OCI-LY1 (cell line): Measurements from ENCODE around the gene SMKR1.
"Not testable (repeated sequence)": the region's sequence is repeated elsewhere in the genome, so short reads cannot be mapped to it uniquely, and the experiment has no call there.

Experiments used
- H2AFZ ChIP-seq: fragments of 200-600 bp; sonication (generic), shearing (Covaris generic); 2 replicates; pipeline ENCODE4 v1.6.0; 2014; ENCODE audit warnings: antibody characterized with exemption, mild to moderate bottlenecking, low read length
- H3F3A ChIP-seq: fragments of 200-600 bp; sonication (generic), shearing (Covaris generic); 2 replicates; pipeline ENCODE4 v1.6.0; 2014; ENCODE audit warnings: mild to moderate bottlenecking, antibody characterized with exemption, low read length, moderate library complexity; ENCODE audit not compliant: insufficient read depth
- H3K27ac ChIP-seq: fragments of 200-600 bp; sonication (generic); 2 replicates; pipeline ENCODE4 v1.5.1; 2014; ENCODE audit warnings: low read length, mixed run types, mild to moderate bottlenecking, low read depth; ENCODE audit not compliant: poor library complexity, severe bottlenecking
- H3K27me3 ChIP-seq: fragments of 200-600 bp; sonication (generic); 2 replicates; pipeline ENCODE4 v1.6.0; 2014; ENCODE audit warnings: antibody characterized with exemption, mild to moderate bottlenecking, low read length, moderate library complexity; ENCODE audit not compliant: insufficient read depth
- H3K36me3 ChIP-seq: fragments of 200-600 bp; sonication (generic); 2 replicates; pipeline ENCODE4 v1.6.1; 2014; ENCODE audit warnings: mild to moderate bottlenecking, antibody characterized with exemption, low read length, moderate library complexity, mixed read lengths; ENCODE audit not compliant: insufficient read depth
- H3K4me1 ChIP-seq: fragments of 200-600 bp; sonication (generic); 2 replicates; pipeline ENCODE4 v1.5.1; 2014; ENCODE audit warnings: mild to moderate bottlenecking, low read length, moderate library complexity; ENCODE audit not compliant: insufficient read depth, severe bottlenecking
- H3K4me2 ChIP-seq: fragments of 200-600 bp; sonication (generic), shearing (Covaris generic); 2 replicates; pipeline ENCODE4 v1.6.1; 2014; ENCODE audit warnings: low read length
- H3K4me3 ChIP-seq: fragments of 200-600 bp; sonication (generic); 2 replicates; pipeline ENCODE4 v1.5.1; 2014; ENCODE audit warnings: low read length, low read depth, mild to moderate bottlenecking, mixed read lengths; ENCODE audit not compliant: poor library complexity, severe bottlenecking
- H3K79me2 ChIP-seq: fragments of 200-600 bp; shearing (Covaris generic); 2 replicates; pipeline ENCODE4 v1.6.1; 2016; ENCODE audit warnings: mixed run types, low read length, mixed read lengths; ENCODE audit not compliant: insufficient read depth
- H3K9ac ChIP-seq: fragments of 200-600 bp; sonication (generic), shearing (Covaris generic); 2 replicates; pipeline ENCODE4 v1.6.1; 2014; ENCODE audit warnings: mild to moderate bottlenecking, low read length, mixed read lengths
- H3K9me2 ChIP-seq: fragments of 200-600 bp; sonication (generic), shearing (Covaris generic); 2 replicates; pipeline ENCODE4 v1.6.1; 2014; ENCODE audit warnings: low read depth, mild to moderate bottlenecking, low read length, mixed read lengths
- H3K9me3 ChIP-seq: fragments of 200-600 bp; shearing (Covaris generic); 2 replicates; pipeline ENCODE4 v1.6.1; 2014; ENCODE audit warnings: low read length, mixed read lengths
- H4K20me1 ChIP-seq: fragments of 200-600 bp; sonication (generic), shearing (Covaris generic); 2 replicates; pipeline ENCODE4 v1.6.0; 2016; ENCODE audit warnings: mild to moderate bottlenecking, low read length; ENCODE audit not compliant: insufficient read depth
- CTCF ChIP-seq: fragments of 200-600 bp; sonication (generic), shearing (Covaris generic); IDR thresholded peaks from 2 replicates; pipeline ENCODE4 v1.5.1; 2017; ENCODE audit warnings: mild to moderate bottlenecking, antibody characterized with exemption, low read length, moderate library complexity, mixed read lengths
- EZH2 ChIP-seq: fragments of 200-600 bp; sonication (generic), shearing (Covaris generic); IDR thresholded peaks from 2 replicates; pipeline ENCODE4 v1.8.0; 2017; ENCODE audit warnings: borderline replicate concordance, mixed run types, mild to moderate bottlenecking, antibody characterized with exemption, low read length, moderate library complexity, mixed read lengths

Gene SMKR1

GRCh38 chr7:129530795-129531391 is 28.6 kb downstream of the SMKR1 start:
- no peak overlapping the region for H3K27ac ChIP-seq

GRCh38 chr7:129531721-129532120 is 29.4 kb downstream of the SMKR1 start:
- H3F3A ChIP-seq, result no peaks in the 10 kb centered on the region
- H3K27me3 ChIP-seq, result no peaks in the 10 kb centered on the region; the same call in 1 of the 2 replicates
- H3K36me3 ChIP-seq, result no peaks in the 10 kb centered on the region
- H3K4me3 ChIP-seq, result no peak overlapping the region
- H3K79me2 ChIP-seq, result no peaks in the 10 kb centered on the region
- TF ChIP-seq CTCF, result no peak
- TF ChIP-seq EZH2, result no peak
- H3K9me2 ChIP-seq, result no peaks in the 10 kb centered on the region
- no peaks in the 10 kb centered on the region for H3K4me1 ChIP-seq
- no peak overlapping the region for H3K4me2 ChIP-seq
- H2AFZ ChIP-seq, result no peak overlapping the region
- H4K20me1 ChIP-seq, result no peaks in the 10 kb centered on the region
- H3K27ac ChIP-seq, result no peak overlapping the region
- no peaks in the 10 kb centered on the region for H3K9me3 ChIP-seq
- no peak overlapping the region for H3K9ac ChIP-seq

More at GRCh38 chr7:129530795-129531391, 28.6 kb downstream of the SMKR1 start:
- H3K4me2 ChIP-seq, result no peak overlapping the region
- no peaks in the 10 kb centered on the region for H3K9me3 ChIP-seq
- no peaks in the 10 kb centered on the region for H3F3A ChIP-seq
- no peaks in the 10 kb centered on the region for H4K20me1 ChIP-seq
- H3K9ac ChIP-seq, result no peak overlapping the region
- H3K27me3 ChIP-seq, result no peaks in the 10 kb centered on the region; the same call in 1 of the 2 replicates
- no peaks in the 10 kb centered on the region for H3K9me2 ChIP-seq
- H2AFZ ChIP-seq, result no peak overlapping the region
- no peak for TF ChIP-seq EZH2
- no peak for TF ChIP-seq CTCF
- H3K36me3 ChIP-seq, result no peaks in the 10 kb centered on the region
- H3K4me3 ChIP-seq, result no peak overlapping the region
- no peaks in the 10 kb centered on the region for H3K79me2 ChIP-seq
- H3K4me1 ChIP-seq, result no peaks in the 10 kb centered on the region

GRCh38 chr7:129532375-129532774 is 30.0 kb downstream of the SMKR1 start:
- no peaks in the 10 kb centered on the region for H3F3A ChIP-seq
- no peak overlapping the region for H3K27ac ChIP-seq
- no peaks in the 10 kb centered on the region for H3K9me2 ChIP-seq
- H3K4me3 ChIP-seq, result no peak overlapping the region
- no peaks in the 10 kb centered on the region for H3K79me2 ChIP-seq
- no peak overlapping the region for H2AFZ ChIP-seq
- H3K9me3 ChIP-seq, result no peaks in the 10 kb centered on the region
- no peaks in the 10 kb centered on the region for H4K20me1 ChIP-seq
- H3K4me1 ChIP-seq, result no peaks in the 10 kb centered on the region
- H3K9ac ChIP-seq, result no peak overlapping the region
- H3K36me3 ChIP-seq, result no peaks in the 10 kb centered on the region
- no peaks in the 10 kb centered on the region for H3K27me3 ChIP-seq
- TF ChIP-seq EZH2, result no peak
- no peak for TF ChIP-seq CTCF
- H3K4me2 ChIP-seq, result no peak overlapping the region

- H3K9ac ChIP-seq, H4K20me1 ChIP-seq, H3K9me3 ChIP-seq, H3K4me1 ChIP-seq, H3K27me3 ChIP-seq, H3K79me2 ChIP-seq, H3K4me2 ChIP-seq, H3K27ac ChIP-seq, H2AFZ ChIP-seq, H3K9me2 ChIP-seq, H3K4me3 ChIP-seq, H3F3A ChIP-seq, H3K36me3 ChIP-seq: not testable (repeated sequence)
These were observed 32.4 kb downstream of the SMKR1 start for GRCh38 chr7:129534558-129535274.
